ENCODE measurements around the gene IL23R. TPM values are rescaled to one million over a fixed set of nuclear protein-coding genes. Genes with fewer than 3 reads are reported as not detected.
"Not testable (repeated sequence)": the region's sequence is repeated elsewhere in the genome, so short reads cannot be mapped to it uniquely, and the experiment has no call there.

IL23R gene
- polyA plus RNA-seq, 1 experiment: not detected

GRCh38 chr1:67142931-67143330 lies 23.3 kb upstream of the IL23R start:
- TF ChIP-seq CTCF (IDR thresholded peaks at IDR 0.05; ENCODE audit: low read depth, low read length): no peak
- no peaks in the 10 kb centered on the region for H3K27me3 ChIP-seq (ENCODE audit: control insufficient read depth, insufficient read depth, low read length)
- no peaks in the 10 kb centered on the region for H3K9me3 ChIP-seq (ENCODE audit: control insufficient read depth, insufficient read depth, low read length)
- ChIA-PET POLR2A (no interaction called here), CTCF (interaction anchor here (1.6 to 8.0 kb wide), 2 partner anchors 147 to 148 kb away, joined by 15 to 325 read pairs; no protein-coding TSS in a partner anchor)
- DNase-seq (ENCODE audit: low read depth, low spot score): no peak
- no peak overlapping the region for H3K27ac ChIP-seq (ENCODE audit: low read depth, low read length)
- H3K4me3 ChIP-seq (ENCODE audit: low read depth, low read length): no peak overlapping the region

GRCh38 chr1:67143966-67144365 lies 22.3 kb upstream of the IL23R start:
- Histone ChIP-seq H3K9me3 (ENCODE audit: control insufficient read depth, insufficient read depth, low read length) (no peaks in the 10 kb centered on the region), H3K4me3 (ENCODE audit: low read depth, low read length) (no peak overlapping the region), H3K27me3 (ENCODE audit: control insufficient read depth, insufficient read depth, low read length) (no peaks in the 10 kb centered on the region), H3K27ac (ENCODE audit: low read depth, low read length) (no peak overlapping the region)
- no peak for TF ChIP-seq CTCF (IDR thresholded peaks at IDR 0.05; ENCODE audit: low read depth, low read length)
- POLR2A ChIA-PET: no interaction called here
- CTCF ChIA-PET: interaction anchor here (0.7 to 8.0 kb wide), 13 partner anchors 17 to 379 kb away, joined by 3 to 325 read pairs (median 4); no protein-coding TSS in a partner anchor
- no peak for DNase-seq (ENCODE audit: low read depth, low spot score)

- Histone ChIP-seq H3K9me3 (ENCODE audit: control insufficient read depth, insufficient read depth, low read length) (no peaks in the 10 kb centered on the region), H3K4me3 (ENCODE audit: low read depth, low read length) (no peak overlapping the region), H3K27ac (ENCODE audit: low read depth, low read length) (no peak overlapping the region), H3K27me3 (ENCODE audit: control insufficient read depth, insufficient read depth, low read length) (no peaks in the 10 kb centered on the region)
- CTCF ChIA-PET: interaction anchor here (0.6 to 8.0 kb wide), 15 partner anchors 9 to 379 kb away, joined by 3 to 325 read pairs (median 4); no protein-coding TSS in a partner anchor
- DNase-seq (ENCODE audit: low read depth, low spot score): no peak
- POLR2A ChIA-PET: no interaction called here
- TF ChIP-seq CTCF (IDR thresholded peaks at IDR 0.05; ENCODE audit: low read depth, low read length): peak; percentile 57
Observed at GRCh38 chr1:67144696-67145095, 21.6 kb upstream of the IL23R start.

- Histone ChIP-seq H3K9me3 (ENCODE audit: control insufficient read depth, insufficient read depth, low read length) (no peaks in the 10 kb centered on the region), H3K27ac (ENCODE audit: low read depth, low read length) (no peak overlapping the region), H3K4me3 (ENCODE audit: low read depth, low read length) (no peak overlapping the region), H3K27me3 (ENCODE audit: control insufficient read depth, insufficient read depth, low read length) (no peaks in the 10 kb centered on the region)
- no peak for DNase-seq (ENCODE audit: low read depth, low spot score)
- ChIA-PET POLR2A (no interaction called here), CTCF (interaction anchor here (0.8 to 8.0 kb wide), 3 partner anchors 64 to 152 kb away, joined by 3 to 325 read pairs (median 3); no protein-coding TSS in a partner anchor)
- TF ChIP-seq CTCF (IDR thresholded peaks at IDR 0.05; ENCODE audit: low read depth, low read length): no peak
Observed at GRCh38 chr1:67146101-67146500, 20.2 kb upstream of the IL23R start.

- Histone ChIP-seq H3K9me3 (ENCODE audit: control insufficient read depth, insufficient read depth, low read length) (no peaks in the 10 kb centered on the region), H3K4me3 (ENCODE audit: low read depth, low read length) (no peak overlapping the region), H3K27me3 (ENCODE audit: control insufficient read depth, insufficient read depth, low read length) (no peaks in the 10 kb centered on the region), H3K27ac (ENCODE audit: low read depth, low read length) (no peak overlapping the region)
- TF ChIP-seq CTCF (IDR thresholded peaks at IDR 0.05; ENCODE audit: low read depth, low read length): no peak
- ChIA-PET POLR2A (no interaction called here), CTCF (interaction anchor here (0.8 to 8.0 kb wide), 3 partner anchors 10 to 152 kb away, joined by 3 to 325 read pairs (median 45); partner anchors contain the start of gene C1orf141)
- DNase-seq (ENCODE audit: low read depth, low spot score): no peak
Observed at GRCh38 chr1:67146539-67146938, 19.7 kb upstream of the IL23R start.

GRCh38 chr1:67147973-67148372 lies 18.3 kb upstream of the IL23R start:
- POLR2A ChIA-PET: interaction anchor here (1.1 kb wide), 1 partner anchor 218 kb away, joined by 3 read pairs; no protein-coding TSS in a partner anchor
- H3K9me3 ChIP-seq (ENCODE audit: control insufficient read depth, insufficient read depth, low read length); H3K27ac ChIP-seq (ENCODE audit: low read depth, low read length); H3K27me3 ChIP-seq (ENCODE audit: control insufficient read depth, insufficient read depth, low read length); H3K4me3 ChIP-seq (ENCODE audit: low read depth, low read length); DNase-seq (ENCODE audit: low read depth, low spot score): not testable (repeated sequence)
- CTCF ChIA-PET: interaction anchor here (1.1 to 8.0 kb wide), 28 partner anchors 11 to 423 kb away, joined by 3 to 325 read pairs (median 8); partner anchors contain the start of genes C1orf141, DNAI4, MIER1 and SLC35D1
